Measurements from ENCODE around the gene PACSIN3. TPM values are rescaled to one million over a fixed set of nuclear protein-coding genes. Genes with fewer than 3 reads are reported as not detected.

The PACSIN3 gene
- total and polyA plus RNA-seq, 2 of the 13 experiments (the other 11 are each of a cell fraction or from before 2014, with no cell fraction given) = 47.9 to 93.3 TPM

DNA sequence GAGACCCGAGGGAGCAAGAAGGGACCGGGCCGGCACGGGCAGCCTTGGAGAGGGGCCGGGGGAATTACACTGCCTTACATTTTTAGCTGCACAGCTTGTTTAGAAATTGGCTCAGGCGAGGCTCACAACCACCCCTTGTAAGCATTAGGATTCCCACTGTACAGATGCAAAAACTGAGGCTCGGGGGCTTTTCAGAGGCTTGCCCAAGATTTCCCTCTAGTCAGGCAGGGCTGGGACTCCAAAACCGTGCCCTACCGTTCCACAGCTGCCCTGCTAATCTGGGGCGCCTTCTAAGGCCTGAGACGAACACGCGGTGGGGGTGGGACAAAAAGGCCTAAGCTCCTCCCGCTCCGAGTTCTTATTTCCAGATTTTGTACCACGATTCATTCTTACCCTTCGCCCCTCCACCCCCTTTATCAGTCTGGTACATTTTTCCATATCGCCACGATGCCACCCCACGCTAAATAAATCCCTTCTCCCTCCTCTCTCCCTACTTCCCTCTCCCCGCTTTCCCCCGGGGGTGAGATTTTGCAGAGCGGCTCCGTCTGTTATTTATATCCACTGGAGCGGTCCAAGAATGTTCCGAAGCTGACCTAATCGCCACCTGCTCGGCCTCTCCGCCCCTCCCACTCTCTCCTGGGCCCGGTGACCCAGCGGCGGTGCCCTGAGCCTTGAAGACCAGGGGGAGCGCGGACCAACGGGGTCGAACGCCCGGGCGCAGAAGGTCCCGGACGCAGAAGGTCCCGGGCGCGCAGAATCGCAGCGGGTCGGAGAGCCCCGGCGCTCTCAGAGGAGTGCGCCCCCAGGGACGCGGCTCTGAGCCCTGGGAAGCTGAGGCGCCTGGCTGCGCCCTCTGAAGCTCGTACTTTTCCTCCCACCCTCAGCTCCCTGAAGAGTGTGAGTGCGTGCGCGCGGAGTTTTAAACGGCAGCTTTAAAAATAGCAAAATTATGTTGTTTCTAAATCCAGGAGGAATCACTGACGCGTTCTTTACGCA is 764 bp upstream of the PACSIN3 start (continued):
- TF ChIP-seq, protein P1, sequence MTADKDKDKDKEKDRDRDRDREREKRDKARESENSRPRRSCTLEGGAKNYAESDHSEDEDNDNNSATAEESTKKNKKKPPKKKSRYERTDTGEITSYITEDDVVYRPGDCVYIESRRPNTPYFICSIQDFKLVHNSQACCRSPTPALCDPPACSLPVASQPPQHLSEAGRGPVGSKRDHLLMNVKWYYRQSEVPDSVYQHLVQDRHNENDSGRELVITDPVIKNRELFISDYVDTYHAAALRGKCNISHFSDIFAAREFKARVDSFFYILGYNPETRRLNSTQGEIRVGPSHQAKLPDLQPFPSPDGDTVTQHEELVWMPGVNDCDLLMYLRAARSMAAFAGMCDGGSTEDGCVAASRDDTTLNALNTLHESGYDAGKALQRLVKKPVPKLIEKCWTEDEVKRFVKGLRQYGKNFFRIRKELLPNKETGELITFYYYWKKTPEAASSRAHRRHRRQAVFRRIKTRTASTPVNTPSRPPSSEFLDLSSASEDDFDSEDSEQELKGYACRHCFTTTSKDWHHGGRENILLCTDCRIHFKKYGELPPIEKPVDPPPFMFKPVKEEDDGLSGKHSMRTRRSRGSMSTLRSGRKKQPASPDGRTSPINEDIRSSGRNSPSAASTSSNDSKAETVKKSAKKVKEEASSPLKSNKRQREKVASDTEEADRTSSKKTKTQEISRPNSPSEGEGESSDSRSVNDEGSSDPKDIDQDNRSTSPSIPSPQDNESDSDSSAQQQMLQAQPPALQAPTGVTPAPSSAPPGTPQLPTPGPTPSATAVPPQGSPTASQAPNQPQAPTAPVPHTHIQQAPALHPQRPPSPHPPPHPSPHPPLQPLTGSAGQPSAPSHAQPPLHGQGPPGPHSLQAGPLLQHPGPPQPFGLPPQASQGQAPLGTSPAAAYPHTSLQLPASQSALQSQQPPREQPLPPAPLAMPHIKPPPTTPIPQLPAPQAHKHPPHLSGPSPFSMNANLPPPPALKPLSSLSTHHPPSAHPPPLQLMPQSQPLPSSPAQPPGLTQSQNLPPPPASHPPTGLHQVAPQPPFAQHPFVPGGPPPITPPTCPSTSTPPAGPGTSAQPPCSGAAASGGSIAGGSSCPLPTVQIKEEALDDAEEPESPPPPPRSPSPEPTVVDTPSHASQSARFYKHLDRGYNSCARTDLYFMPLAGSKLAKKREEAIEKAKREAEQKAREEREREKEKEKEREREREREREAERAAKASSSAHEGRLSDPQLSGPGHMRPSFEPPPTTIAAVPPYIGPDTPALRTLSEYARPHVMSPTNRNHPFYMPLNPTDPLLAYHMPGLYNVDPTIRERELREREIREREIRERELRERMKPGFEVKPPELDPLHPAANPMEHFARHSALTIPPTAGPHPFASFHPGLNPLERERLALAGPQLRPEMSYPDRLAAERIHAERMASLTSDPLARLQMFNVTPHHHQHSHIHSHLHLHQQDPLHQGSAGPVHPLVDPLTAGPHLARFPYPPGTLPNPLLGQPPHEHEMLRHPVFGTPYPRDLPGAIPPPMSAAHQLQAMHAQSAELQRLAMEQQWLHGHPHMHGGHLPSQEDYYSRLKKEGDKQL (CRISPR knock-in tag; IDR thresholded peaks at IDR 0.05; ENCODE audit: low read depth) = no peak
- TF ChIP-seq, protein P2, sequence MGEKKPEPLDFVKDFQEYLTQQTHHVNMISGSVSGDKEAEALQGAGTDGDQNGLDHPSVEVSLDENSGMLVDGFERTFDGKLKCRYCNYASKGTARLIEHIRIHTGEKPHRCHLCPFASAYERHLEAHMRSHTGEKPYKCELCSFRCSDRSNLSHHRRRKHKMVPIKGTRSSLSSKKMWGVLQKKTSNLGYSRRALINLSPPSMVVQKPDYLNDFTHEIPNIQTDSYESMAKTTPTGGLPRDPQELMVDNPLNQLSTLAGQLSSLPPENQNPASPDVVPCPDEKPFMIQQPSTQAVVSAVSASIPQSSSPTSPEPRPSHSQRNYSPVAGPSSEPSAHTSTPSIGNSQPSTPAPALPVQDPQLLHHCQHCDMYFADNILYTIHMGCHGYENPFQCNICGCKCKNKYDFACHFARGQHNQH (CRISPR knock-in tag; IDR thresholded peaks at IDR 0.05) = no peak
- TF ChIP-seq, protein P3, sequence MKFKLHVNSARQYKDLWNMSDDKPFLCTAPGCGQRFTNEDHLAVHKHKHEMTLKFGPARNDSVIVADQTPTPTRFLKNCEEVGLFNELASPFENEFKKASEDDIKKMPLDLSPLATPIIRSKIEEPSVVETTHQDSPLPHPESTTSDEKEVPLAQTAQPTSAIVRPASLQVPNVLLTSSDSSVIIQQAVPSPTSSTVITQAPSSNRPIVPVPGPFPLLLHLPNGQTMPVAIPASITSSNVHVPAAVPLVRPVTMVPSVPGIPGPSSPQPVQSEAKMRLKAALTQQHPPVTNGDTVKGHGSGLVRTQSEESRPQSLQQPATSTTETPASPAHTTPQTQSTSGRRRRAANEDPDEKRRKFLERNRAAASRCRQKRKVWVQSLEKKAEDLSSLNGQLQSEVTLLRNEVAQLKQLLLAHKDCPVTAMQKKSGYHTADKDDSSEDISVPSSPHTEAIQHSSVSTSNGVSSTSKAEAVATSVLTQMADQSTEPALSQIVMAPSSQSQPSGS (CRISPR knock-in tag; IDR thresholded peaks at IDR 0.05) = no peak
- no peak for TF ChIP-seq KLF13 (CRISPR knock-in tag; IDR thresholded peaks at IDR 0.05)
- no peak for TF ChIP-seq TP53 (CRISPR knock-in tag; conservative IDR thresholded peaks at IDR 0.05)
- no peak for TF ChIP-seq ZNF343 (CRISPR knock-in tag; IDR thresholded peaks at IDR 0.05)
- peak; percentile 36; the same call in 1 of the 2 replicates for TF ChIP-seq ZNF788 (CRISPR knock-in tag; IDR thresholded peaks at IDR 0.05; ENCODE audit: borderline replicate concordance)
- TF ChIP-seq GATAD1 (CRISPR knock-in tag; IDR thresholded peaks at IDR 0.05) = no peak
- TF ChIP-seq PRPF4 (IDR thresholded peaks at IDR 0.05; ENCODE audit: low read depth, low read length, poor library complexity, severe bottlenecking) = no peak
- no peak for TF ChIP-seq SIX1 (CRISPR knock-in tag; IDR thresholded peaks at IDR 0.05; ENCODE audit: borderline replicate concordance)
- no peak for TF ChIP-seq ZNF251 (CRISPR knock-in tag; IDR thresholded peaks at IDR 0.05)
